Inflammatory macrophage (primary cell): Measurements from ENCODE around the gene INSRR.

Experiments used
- DNase-seq, 2 donors: peaks; one replicate each; pipeline ENCODE4 v3.0.0-alpha.2; 2020 to 2022

INSRR gene

GRCh38 chr1:156848461-156849150 lies 10.3 kb downstream of the INSRR start:
- no peak for DNase-seq

- DNase-seq, result no peak
These were observed 11.1 kb downstream of the INSRR start for GRCh38 chr1:156847591-156848460.

GRCh38 chr1:156846643-156847042 lies 12.3 kb downstream of the INSRR start:
- no peak for DNase-seq

- no peak for DNase-seq
These were observed 12.9 kb downstream of the INSRR start for GRCh38 chr1:156845953-156846545.

- DNase-seq, result no peak
These were observed 13.6 kb downstream of the INSRR start for GRCh38 chr1:156845055-156845952.

GRCh38 chr1:156844638-156845037 lies 14.3 kb downstream of the INSRR start:
- no peak for DNase-seq

- no peak for DNase-seq
These were observed 14.8 kb downstream of the INSRR start for GRCh38 chr1:156844102-156844501.

- DNase-seq, result peak in 1 of 2 donors; percentile 39
These were observed 16.2 kb downstream of the INSRR start for GRCh38 chr1:156842618-156843300.

GRCh38 chr1:156841295-156841855 lies 17.5 kb downstream of the INSRR start:
- no peak for DNase-seq

- no peak for DNase-seq
These were observed 18.0 kb downstream of the INSRR start for GRCh38 chr1:156840898-156841279.

- DNase-seq, result no peak
These were observed 18.6 kb downstream of the INSRR start for GRCh38 chr1:156840186-156840897.

- no peak for DNase-seq
These were observed 19.3 kb downstream of the INSRR start for GRCh38 chr1:156839426-156840109.

- peak; percentile 12 to 32 for DNase-seq
These were observed 19.9 kb downstream of the INSRR start for GRCh38 chr1:156838972-156839371.

GRCh38 chr1:156836892-156837291 lies 22.0 kb downstream of the INSRR start:
- DNase-seq, result no peak

- no peak for DNase-seq
These were observed 22.8 kb downstream of the INSRR start for GRCh38 chr1:156836041-156836654.

- DNase-seq, result no peak
These were observed 24.6 kb downstream of the INSRR start for GRCh38 chr1:156834322-156834721.

- no peak for DNase-seq
These were observed 25.3 kb downstream of the INSRR start for GRCh38 chr1:156833603-156834002.

- DNase-seq, result no peak
These were observed 26.5 kb downstream of the INSRR start for GRCh38 chr1:156832434-156832833.

- DNase-seq, result no peak
These were observed 30.4 kb downstream of the INSRR start for GRCh38 chr1:156828400-156829124.
